HCT116 (cell line): Measurements from ENCODE around the gene BSN. TPM values are rescaled to one million over a fixed set of nuclear protein-coding genes. Genes with fewer than 3 reads are reported as not detected.

Experiments
- ATAC-seq: fragments of 200-7000 bp; cut with Tn5 transposase; 2 replicates; pipeline ENCODE4 v1.9.1; 2020; ENCODE audit warnings: mild to moderate bottlenecking, moderate library complexity
- BruUV-seq: library from RNA; stranded (reverse); fragments of 400-500 nt; replicated peaks from 2 replicates; lab custom pipeline; 2021; lab: Mats Ljungman, UMichigan
- CTCF ChIA-PET: fragments of 300-600 bp; sonication (Branson Sonifier 250); formaldehyde crosslinking; loops from one replicate; lab custom pipeline; 2021; ENCODE audit warnings: antibody characterized with exemption; lab: Charles Lee
- POLR2A ChIA-PET: fragments of 300-600, 350-600 bp; sonication (Branson Sonifier 250); formaldehyde crosslinking; loops from one replicate; lab custom pipeline; 2021; ENCODE audit warnings: antibody characterized with exemption; lab: Charles Lee
- RAD21 ChIA-PET, 2 experiments: fragments of 300-600 bp; sonication (Branson Sonifier 250); formaldehyde crosslinking; loops; one replicate each; lab custom pipeline; 2023; ENCODE audit warnings: low total read pairs in 2 of 2; ENCODE audit not compliant: uncharacterized antibody in 2 of 2, unreplicated experiment in 2 of 2, low non-redundant PET in 1 of 2; lab: Charles Lee
- DNase-seq: peaks from one replicate; pipeline ENCODE4 v3.0.0-alpha.2; 2010; ENCODE audit warnings: low read depth, low spot score
- H2AFZ ChIP-seq: fragments of 200-600 bp; shearing (Covaris generic), sonication (generic); 2 replicates; pipeline ENCODE4 v1.6.1; 2017; ENCODE audit warnings: low read depth, mixed run types, mixed read lengths, antibody characterized with exemption, low read length; ENCODE audit not compliant: poor library complexity, severe bottlenecking
- H3K27ac ChIP-seq: 2 replicates; pipeline ENCODE4 v1.5.1; 2012; ENCODE audit warnings: low read depth, low read length
- H3K27me3 ChIP-seq: fragments of 200-600 bp; sonication (generic); 2 replicates; pipeline ENCODE4 v1.6.1; 2016; ENCODE audit warnings: mixed run types, low read length, mixed read lengths; ENCODE audit not compliant: insufficient read depth
- H3K36me3 ChIP-seq, 2 experiments: fragments of 200-500 bp in 1 of 2; fragments of 200-600 bp in 1 of 2; sonication (Bioruptor generic) in 1 of 2; sonication (generic) in 1 of 2; 2 replicates each; pipeline versions ENCODE4 v1.5.1 to v1.6.1; 2014 to 2016; ENCODE audit warnings: low read length in 2 of 2, inconsistent platforms in 1 of 2, mixed read lengths in 1 of 2, mixed run types in 1 of 2; ENCODE audit not compliant: insufficient read depth in 2 of 2, control insufficient read depth in 1 of 2
- H3K4me1 ChIP-seq, 2 experiments: fragments of 200-600 bp in 1 of 2; sonication (generic) in 1 of 2; 2 replicates each; pipeline versions ENCODE4 v1.5.1 to v1.6.1; 2012 to 2017; ENCODE audit warnings: low read length in 2 of 2, inconsistent platforms in 1 of 2, mild to moderate bottlenecking in 1 of 2, mixed read lengths in 1 of 2, mixed run types in 1 of 2, moderate library complexity in 1 of 2; ENCODE audit not compliant: insufficient read depth in 2 of 2, control insufficient read depth in 1 of 2
- H3K4me2 ChIP-seq: fragments of 200-600 bp; sonication (generic); 2 replicates; pipeline ENCODE4 v1.6.1; 2017; ENCODE audit warnings: mixed run types, low read length, mixed read lengths
- H3K4me3 ChIP-seq, 2 experiments: fragments of 200-600 bp in 1 of 2; sonication (generic) in 1 of 2; replicated peaks in 1 of 2; 2 replicates each; pipeline ENCODE4 v1.5.1; 2011 to 2016; ENCODE audit warnings: low read length in 2 of 2, control low read depth in 1 of 2, low read depth in 1 of 2, mild to moderate bottlenecking in 1 of 2, mixed read lengths in 1 of 2, mixed run types in 1 of 2
- H3K79me2 ChIP-seq: fragments of 200-600 bp; sonication (generic); 2 replicates; pipeline ENCODE4 v1.6.1; 2017; ENCODE audit warnings: mild to moderate bottlenecking, mixed run types, low read length, moderate library complexity, mixed read lengths; ENCODE audit not compliant: insufficient read depth
- H3K9ac ChIP-seq: fragments of 200-600 bp; sonication (generic); 2 replicates; pipeline ENCODE4 v1.6.1; 2016; ENCODE audit warnings: low read length, mixed read lengths
- H3K9me2 ChIP-seq: fragments of 200-600 bp; sonication (generic), shearing (Covaris generic); 2 replicates; pipeline ENCODE4 v1.6.1; 2017; ENCODE audit warnings: mixed run types, mild to moderate bottlenecking, moderate library complexity; ENCODE audit not compliant: insufficient read depth
- H3K9me3 ChIP-seq, 2 experiments: fragments of 200-500 bp in 1 of 2; fragments of 200-600 bp in 1 of 2; sonication (Bioruptor generic) in 1 of 2; sonication (generic) in 1 of 2; 2 replicates each; pipeline ENCODE4 v1.6.1; 2014 to 2017; ENCODE audit warnings: low read length in 2 of 2, mixed read lengths in 2 of 2, inconsistent platforms in 1 of 2, low read depth in 1 of 2, mild to moderate bottlenecking in 1 of 2, mixed run types in 1 of 2, moderate library complexity in 1 of 2; ENCODE audit not compliant: control insufficient read depth in 1 of 2, insufficient read depth in 1 of 2
- H4K20me1 ChIP-seq: fragments of 200-600 bp; sonication (generic), shearing (Covaris generic); 2 replicates; pipeline ENCODE4 v1.6.1; 2017; ENCODE audit warnings: mixed run types, mild to moderate bottlenecking, moderate library complexity; ENCODE audit not compliant: insufficient read depth
- CBX3 ChIP-seq: IDR thresholded peaks from 2 replicates; pipeline ENCODE4 v1.6.1; 2012; ENCODE audit warnings: low read depth
- EGR1 ChIP-seq: IDR thresholded peaks from 2 replicates; pipeline ENCODE4 v1.6.1; 2012; ENCODE audit warnings: low read depth
- ELF1 ChIP-seq: IDR thresholded peaks from 2 replicates; pipeline ENCODE4 v1.6.1; 2012; ENCODE audit warnings: low read depth, borderline replicate concordance
- EZH2phosphoT487 ChIP-seq: fragments of 200-600 bp; IDR thresholded peaks from 2 replicates; pipeline ENCODE4 v1.6.1; 2018; ENCODE audit warnings: antibody characterized with exemption, borderline replicate concordance
- FOSL1 ChIP-seq: IDR thresholded peaks from 2 replicates; pipeline ENCODE4 v1.6.1; 2012; ENCODE audit warnings: low read depth
- POLR2AphosphoS5 ChIP-seq: IDR thresholded peaks from 2 replicates; pipeline ENCODE4 v1.6.1; 2011; ENCODE audit warnings: mild to moderate bottlenecking, low read depth, low read length, moderate library complexity
- SIN3A ChIP-seq: IDR thresholded peaks from 2 replicates; pipeline ENCODE4 v1.6.1; 2012; ENCODE audit warnings: low read depth
- SP1 ChIP-seq: IDR thresholded peaks from 2 replicates; pipeline ENCODE4 v1.6.1; 2012; ENCODE audit warnings: low read depth
- TCF7L2 ChIP-seq: IDR thresholded peaks from 2 replicates; pipeline ENCODE4 v1.7.0; 2011; ENCODE audit warnings: borderline replicate concordance, inconsistent platforms; ENCODE audit not compliant: insufficient read depth, insufficient read length; ENCODE audit errors: extremely low read depth
- YY1 ChIP-seq: IDR thresholded peaks from 2 replicates; pipeline ENCODE4 v1.6.1; 2011; ENCODE audit warnings: low read length, low read depth, moderate library complexity, mild to moderate bottlenecking; ENCODE audit not compliant: insufficient replicate concordance; ENCODE audit errors: extremely low read depth
- intact Hi-C: fragments of 100-400 bp; cut with micrococcal nuclease; formaldehyde crosslinking; loops from 2 replicates; pipeline ENCODE4 v1.10.0; 2022
- total RNA-seq: library from RNA; stranded (reverse); gene quantifications from one replicate; pipeline ENCODE4 v1.2.1, GENCODE V29; 2021; ENCODE audit not compliant: unreplicated experiment
- TF ChIP-seq, protein P1 (sequence below): IDR thresholded peaks from 2 replicates; pipeline ENCODE4 v1.6.1; 2011; ENCODE audit warnings: mild to moderate bottlenecking, low read length, moderate library complexity; ENCODE audit not compliant: insufficient replicate concordance; ENCODE audit errors: extremely low read depth
- TF ChIP-seq, protein P2 (sequence below): IDR thresholded peaks from 2 replicates; pipeline ENCODE4 v1.6.1; 2012
- TF ChIP-seq, protein P3 (sequence below), 3 experiments: fragments of 200-600 bp in 1 of 3; sonication (generic) in 1 of 3; IDR thresholded peaks in 2 of 3; conservative IDR thresholded peaks in 1 of 3; 2 replicates each; pipeline ENCODE4 v1.5.1; 2012 to 2017; ENCODE audit warnings: low read depth in 2 of 3, low read length in 2 of 3, antibody characterized with exemption in 1 of 3, borderline replicate concordance in 1 of 3, control low read depth in 1 of 3, mild to moderate bottlenecking in 1 of 3, mixed read lengths in 1 of 3, mixed run types in 1 of 3, moderate library complexity in 1 of 3; ENCODE audit not compliant: insufficient read depth in 1 of 3

The BSN gene
- total RNA-seq, 1 experiment from 2014 or later = 1.5 TPM

DNA sequence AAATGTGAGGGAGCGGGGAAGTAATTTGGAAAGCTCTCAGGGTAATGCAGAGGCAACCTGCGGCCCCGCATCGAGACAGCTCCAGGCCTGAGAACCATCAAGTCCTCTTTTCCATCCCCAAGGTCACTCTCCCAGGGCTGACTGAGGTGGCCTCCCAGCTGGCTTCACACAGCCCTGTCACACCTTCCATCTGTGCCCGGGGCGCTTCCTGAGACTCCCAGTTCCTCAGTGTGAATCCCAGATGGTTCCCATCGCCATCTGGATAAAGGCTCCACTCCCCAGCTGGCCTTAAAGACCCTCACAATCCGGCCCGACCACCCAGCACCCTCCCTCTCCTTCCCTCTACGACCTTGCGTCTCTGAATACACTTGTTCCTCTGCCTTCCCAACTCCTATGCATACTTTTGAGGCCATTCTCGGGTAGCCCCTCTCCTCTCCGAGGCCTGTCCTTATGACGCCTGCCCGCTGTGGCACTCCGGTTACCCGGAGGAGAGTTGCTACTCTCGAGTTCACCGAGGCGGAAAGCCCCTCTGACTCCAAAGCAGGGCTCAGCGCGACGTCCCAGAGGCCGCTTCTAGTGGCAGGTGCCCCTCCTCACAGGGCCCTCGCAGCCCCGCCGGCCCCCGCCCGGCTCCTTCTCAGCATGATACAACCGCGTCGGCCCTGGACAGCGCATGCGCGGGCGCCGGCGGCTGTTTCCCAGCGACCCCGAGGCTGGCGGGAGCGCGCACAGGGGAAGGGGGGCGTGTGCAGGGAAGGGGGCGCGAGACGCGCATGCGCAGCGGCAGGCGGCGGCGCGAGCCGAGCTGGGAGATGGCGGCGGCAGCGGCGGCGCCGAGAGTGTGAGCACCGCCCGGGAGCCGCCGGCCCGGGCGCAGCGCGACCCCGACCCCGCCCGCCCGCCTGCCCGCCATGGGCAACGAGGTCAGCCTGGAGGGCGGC is at the start of gene BSN (continued):
- TF ChIP-seq, protein P1, sequence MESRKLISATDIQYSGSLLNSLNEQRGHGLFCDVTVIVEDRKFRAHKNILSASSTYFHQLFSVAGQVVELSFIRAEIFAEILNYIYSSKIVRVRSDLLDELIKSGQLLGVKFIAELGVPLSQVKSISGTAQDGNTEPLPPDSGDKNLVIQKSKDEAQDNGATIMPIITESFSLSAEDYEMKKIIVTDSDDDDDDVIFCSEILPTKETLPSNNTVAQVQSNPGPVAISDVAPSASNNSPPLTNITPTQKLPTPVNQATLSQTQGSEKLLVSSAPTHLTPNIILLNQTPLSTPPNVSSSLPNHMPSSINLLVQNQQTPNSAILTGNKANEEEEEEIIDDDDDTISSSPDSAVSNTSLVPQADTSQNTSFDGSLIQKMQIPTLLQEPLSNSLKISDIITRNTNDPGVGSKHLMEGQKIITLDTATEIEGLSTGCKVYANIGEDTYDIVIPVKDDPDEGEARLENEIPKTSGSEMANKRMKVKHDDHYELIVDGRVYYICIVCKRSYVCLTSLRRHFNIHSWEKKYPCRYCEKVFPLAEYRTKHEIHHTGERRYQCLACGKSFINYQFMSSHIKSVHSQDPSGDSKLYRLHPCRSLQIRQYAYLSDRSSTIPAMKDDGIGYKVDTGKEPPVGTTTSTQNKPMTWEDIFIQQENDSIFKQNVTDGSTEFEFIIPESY = no peak
- TF ChIP-seq, protein P2, sequence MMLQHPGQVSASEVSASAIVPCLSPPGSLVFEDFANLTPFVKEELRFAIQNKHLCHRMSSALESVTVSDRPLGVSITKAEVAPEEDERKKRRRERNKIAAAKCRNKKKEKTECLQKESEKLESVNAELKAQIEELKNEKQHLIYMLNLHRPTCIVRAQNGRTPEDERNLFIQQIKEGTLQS = no peak
- TF ChIP-seq YY1 (no peak), EGR1 (no peak), SIN3A (no peak)

DNA sequence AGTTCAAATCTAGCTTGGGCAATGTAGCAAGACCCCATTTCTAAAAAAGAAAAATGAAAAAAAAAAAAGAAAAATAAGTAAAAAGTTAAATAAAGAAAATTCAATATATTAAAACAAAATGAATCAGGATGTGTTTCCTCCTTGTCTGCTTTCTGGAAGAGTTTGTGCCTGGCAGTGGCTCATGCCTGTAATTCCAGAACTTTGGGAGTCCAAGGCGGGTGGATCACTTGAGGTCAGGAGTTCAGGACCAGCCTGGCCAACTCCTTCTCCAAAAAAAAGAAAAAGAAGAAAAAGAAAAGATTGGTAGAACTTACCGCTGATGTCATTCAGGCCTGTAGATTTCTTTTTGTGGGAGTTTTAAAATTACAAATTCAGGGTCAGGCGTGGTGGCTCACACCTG is 47.4 kb upstream of the BSN start:
- H3K27ac ChIP-seq = no peak overlapping the region
- ChIA-PET POLR2A (no interaction called here), CTCF (no interaction called here), RAD21 (no interaction called here)
- no peak overlapping the region for H2AFZ ChIP-seq
- TF ChIP-seq POLR2AphosphoS5 (no peak), CBX3 (no peak), EZH2phosphoT487 (no peak), SP1 (no peak), ELF1 (no peak), FOSL1 (no peak), TCF7L2 (no peak)
- TF ChIP-seq, protein P3, sequence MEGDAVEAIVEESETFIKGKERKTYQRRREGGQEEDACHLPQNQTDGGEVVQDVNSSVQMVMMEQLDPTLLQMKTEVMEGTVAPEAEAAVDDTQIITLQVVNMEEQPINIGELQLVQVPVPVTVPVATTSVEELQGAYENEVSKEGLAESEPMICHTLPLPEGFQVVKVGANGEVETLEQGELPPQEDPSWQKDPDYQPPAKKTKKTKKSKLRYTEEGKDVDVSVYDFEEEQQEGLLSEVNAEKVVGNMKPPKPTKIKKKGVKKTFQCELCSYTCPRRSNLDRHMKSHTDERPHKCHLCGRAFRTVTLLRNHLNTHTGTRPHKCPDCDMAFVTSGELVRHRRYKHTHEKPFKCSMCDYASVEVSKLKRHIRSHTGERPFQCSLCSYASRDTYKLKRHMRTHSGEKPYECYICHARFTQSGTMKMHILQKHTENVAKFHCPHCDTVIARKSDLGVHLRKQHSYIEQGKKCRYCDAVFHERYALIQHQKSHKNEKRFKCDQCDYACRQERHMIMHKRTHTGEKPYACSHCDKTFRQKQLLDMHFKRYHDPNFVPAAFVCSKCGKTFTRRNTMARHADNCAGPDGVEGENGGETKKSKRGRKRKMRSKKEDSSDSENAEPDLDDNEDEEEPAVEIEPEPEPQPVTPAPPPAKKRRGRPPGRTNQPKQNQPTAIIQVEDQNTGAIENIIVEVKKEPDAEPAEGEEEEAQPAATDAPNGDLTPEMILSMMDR (IDR thresholded peaks at IDR 0.05 in 2 of 3, conservative IDR thresholded peaks at IDR 0.05 in 1 of 3; ENCODE audit: borderline replicate concordance in 1 of 3, insufficient read depth in 1 of 3, low read depth in 2 of 3, low read length in 2 of 3) = no peak
- DNase-seq = no peak
- H3K9me3 ChIP-seq = no peaks in the 10 kb centered on the region
- no TSS peak for BruUV-seq
- H3K79me2 ChIP-seq = peaks cover 53% of the 10 kb centered on the region
- no peaks in the 10 kb centered on the region for H3K27me3 ChIP-seq
- no peak overlapping the region for H3K4me3 ChIP-seq
- H3K36me3 ChIP-seq = peaks cover 4 to 14% of the 10 kb centered on the region in 2 experiments
- no peaks in the 10 kb centered on the region for H3K9me2 ChIP-seq
- intact Hi-C loops = no loop called here
- H3K9ac ChIP-seq = no peak overlapping the region
- no peak for ATAC-seq
- no peak overlapping the region for H3K4me2 ChIP-seq
- peaks cover 7 to 26% of the 10 kb centered on the region in 2 experiments for H3K4me1 ChIP-seq
- no peaks in the 10 kb centered on the region for H4K20me1 ChIP-seq
